Glutamatergic neuron (in vitro differentiated cells): ENCODE data around the gene SH3PXD2A. TPM values are rescaled to one million over a fixed set of nuclear protein-coding genes. Genes with fewer than 3 reads are reported as not detected.

ENCODE experiments used
- DNase-seq: peaks from one replicate; pipeline ENCODE4 v3.0.0; 2022
- H3K27ac Mint-ChIP-seq: one replicate; pipeline ENCODE4 v1.8.0; 2020; ENCODE audit warnings: mild to moderate bottlenecking, mixed read lengths, inconsistent platforms; ENCODE audit not compliant: unreplicated experiment
- H3K27me3 Mint-ChIP-seq: one replicate; pipeline ENCODE4 v1.8.0; 2020; ENCODE audit warnings: mild to moderate bottlenecking, moderate library complexity, mixed read lengths, inconsistent platforms; ENCODE audit not compliant: unreplicated experiment
- H3K36me3 Mint-ChIP-seq: one replicate; pipeline ENCODE4 v1.8.0; 2020; ENCODE audit warnings: mild to moderate bottlenecking, mixed read lengths, inconsistent platforms; ENCODE audit not compliant: unreplicated experiment
- H3K4me1 Mint-ChIP-seq: one replicate; pipeline ENCODE4 v1.8.0; 2020; ENCODE audit warnings: mild to moderate bottlenecking, low read depth, mixed read lengths, inconsistent platforms; ENCODE audit not compliant: unreplicated experiment
- H3K4me3 Mint-ChIP-seq: one replicate; pipeline ENCODE4 v1.8.0; 2020; ENCODE audit warnings: mild to moderate bottlenecking, mixed read lengths, inconsistent platforms; ENCODE audit not compliant: unreplicated experiment
- H3K9me3 Mint-ChIP-seq: one replicate; pipeline ENCODE4 v1.8.0; 2020; ENCODE audit warnings: mild to moderate bottlenecking, moderate library complexity, mixed read lengths, inconsistent platforms; ENCODE audit not compliant: unreplicated experiment
- CTCF ChIP-seq: fragments of 200-600 bp; sonication (generic); IDR thresholded peaks from one replicate; pipeline ENCODE4 v1.5.0; 2021; ENCODE audit not compliant: partially characterized antibody, unreplicated experiment
- total RNA-seq: library from RNA; stranded (reverse); fragmentation: NEBNext Ultra II Directional; extraction: Animal tissue kit (Norgen Biotek cat#: 25700); gene quantifications from one replicate; pipeline ENCODE4 v1.2.1, GENCODE V29; 2021; ENCODE audit not compliant: unreplicated experiment

Gene SH3PXD2A
- total RNA-seq, 1 donor from 2014 or later, result 16.7 TPM

GRCh38 chr10:103692952-103693811 lies 162.2 kb downstream of the SH3PXD2A start:
- peaks cover 16% of the 10 kb centered on the region for H3K27me3 Mint-ChIP-seq
- peaks cover 9% of the 10 kb centered on the region for H3K9me3 Mint-ChIP-seq

GRCh38 chr10:103692436-103692951 lies 162.9 kb downstream of the SH3PXD2A start:
- TF ChIP-seq CTCF, result no peak
- Mint-ChIP-seq H3K9me3 (peaks cover 9% of the 10 kb centered on the region), H3K4me1 (peaks cover 18% of the 10 kb centered on the region), H3K27me3 (peaks cover 16% of the 10 kb centered on the region), H3K4me3 (peak overlapping the region; percentile 59), H3K36me3 (no peaks in the 10 kb centered on the region), H3K27ac (no peak overlapping the region)
- DNase-seq, result no peak

More at GRCh38 chr10:103692952-103693811, 162.2 kb downstream of the SH3PXD2A start:
- no peaks in the 10 kb centered on the region for H3K36me3 Mint-ChIP-seq
- H3K4me3 Mint-ChIP-seq, result peak overlapping the region; percentile 88
- no peak for TF ChIP-seq CTCF
- no peak overlapping the region for H3K27ac Mint-ChIP-seq
- peaks cover 18% of the 10 kb centered on the region for H3K4me1 Mint-ChIP-seq
- DNase-seq, result peak; percentile 60

- no peak overlapping the region for H3K27ac Mint-ChIP-seq
- no peaks in the 10 kb centered on the region for H3K36me3 Mint-ChIP-seq
- peaks cover 16% of the 10 kb centered on the region for H3K27me3 Mint-ChIP-seq
- peaks cover 17% of the 10 kb centered on the region for H3K4me1 Mint-ChIP-seq
- peaks cover 9% of the 10 kb centered on the region for H3K9me3 Mint-ChIP-seq
- no peak for TF ChIP-seq CTCF
- peak overlapping the region; percentile 30 for H3K4me3 Mint-ChIP-seq
- no peak for DNase-seq
Observed at GRCh38 chr10:103691723-103692435, 163.5 kb downstream of the SH3PXD2A start.

- Mint-ChIP-seq H3K4me1 (peaks cover 12% of the 10 kb centered on the region), H3K4me3 (no peak overlapping the region), H3K36me3 (no peaks in the 10 kb centered on the region), H3K27me3 (peaks cover 13% of the 10 kb centered on the region), H3K9me3 (peaks cover 6% of the 10 kb centered on the region), H3K27ac (no peak overlapping the region)
- no peak for TF ChIP-seq CTCF
- DNase-seq, result no peak
Observed at GRCh38 chr10:103691267-103691666, 164.1 kb downstream of the SH3PXD2A start.
